NCI-H82 treated with DMSO at 0.1 percent for 48 hours (cell line): ENCODE data around the gene NEUROG2.
"Not testable (repeated sequence)": the region's sequence is repeated elsewhere in the genome, so short reads cannot be mapped to it uniquely, and the experiment has no call there.

Experiments used
- DNase-seq: peaks from one replicate; lab custom pipeline; 2025; ENCODE audit not compliant: unreplicated experiment; lab: John Stamatoyannopoulos, UW

NEUROG2 gene

DNA sequence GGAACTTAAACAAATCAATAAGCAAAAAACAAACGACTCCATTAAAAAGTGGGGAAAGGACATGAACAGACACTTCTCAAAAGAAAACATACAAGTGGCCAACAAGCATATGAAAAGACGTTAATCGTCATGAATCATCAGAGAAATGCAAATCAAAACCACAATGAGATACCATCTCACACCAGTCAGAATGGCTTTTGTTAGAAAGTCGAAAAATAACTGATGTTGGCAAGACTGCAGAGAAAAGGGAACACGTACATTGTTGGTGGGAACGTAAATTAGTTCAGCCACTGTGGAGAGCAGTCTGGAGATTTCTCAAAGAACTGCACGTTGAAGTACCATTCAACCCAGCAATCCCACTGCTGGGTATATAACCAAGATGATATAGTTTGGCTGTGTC is 23.7 kb downstream of the NEUROG2 start:
- no peak for DNase-seq

DNA sequence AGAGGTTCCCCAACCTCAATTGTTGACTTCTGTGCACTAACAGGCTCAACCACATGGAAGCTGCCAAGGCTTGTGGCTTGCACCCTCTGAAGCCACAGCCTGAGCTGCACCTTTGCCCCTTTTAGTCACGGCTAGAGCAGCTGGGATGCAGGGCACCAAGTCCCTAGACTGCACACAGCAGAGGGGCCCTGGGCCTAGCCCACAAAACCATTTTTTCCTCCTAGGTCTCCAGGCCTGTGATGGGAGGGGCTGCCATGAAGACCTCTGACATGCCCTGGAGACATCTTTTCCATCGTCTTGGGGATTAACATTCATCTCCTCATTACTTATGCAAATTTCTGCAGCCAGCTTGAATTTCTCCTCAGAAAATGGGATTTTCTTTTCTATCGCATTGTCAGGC is 25.2 kb downstream of the NEUROG2 start:
- DNase-seq: not testable (repeated sequence)

DNA sequence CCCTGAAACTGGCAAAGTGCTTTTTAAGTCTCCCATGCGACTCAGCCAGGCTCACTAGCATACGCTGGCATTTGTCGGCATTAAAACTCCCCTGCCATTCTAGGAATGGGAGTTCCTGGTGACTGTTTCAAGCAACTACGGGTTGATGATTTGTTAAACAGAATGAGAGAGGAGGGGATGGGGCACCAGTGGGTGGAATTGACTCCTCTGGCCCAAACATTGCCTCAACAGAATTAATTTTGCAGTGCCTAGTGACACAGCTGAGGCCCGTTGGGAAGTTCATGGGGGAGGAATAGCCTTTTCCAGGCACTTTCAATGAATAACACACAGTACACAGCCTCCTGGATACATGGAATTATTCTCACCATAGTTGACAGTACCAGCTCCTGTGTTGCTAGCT is 30.1 kb downstream of the NEUROG2 start:
- DNase-seq: no peak

DNA sequence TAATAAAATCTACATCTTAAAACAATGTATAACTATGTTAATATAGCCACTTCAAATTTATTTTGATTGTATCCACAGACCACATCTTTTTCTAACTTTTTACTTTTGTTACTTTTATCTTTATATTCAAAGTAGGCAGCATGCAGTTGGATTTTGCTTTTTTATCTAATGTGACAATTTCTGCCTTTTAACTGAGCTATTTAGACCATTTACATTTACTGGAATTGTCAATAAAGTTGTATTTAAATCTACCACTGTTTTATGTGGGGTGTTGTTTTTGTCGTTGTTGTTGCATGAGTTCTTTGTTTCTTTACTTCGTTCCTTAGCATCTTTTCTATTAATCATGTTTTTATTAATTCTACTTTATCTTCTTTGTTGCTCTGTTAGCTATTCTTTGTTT is 42.0 kb downstream of the NEUROG2 start:
- DNase-seq: no peak

DNA sequence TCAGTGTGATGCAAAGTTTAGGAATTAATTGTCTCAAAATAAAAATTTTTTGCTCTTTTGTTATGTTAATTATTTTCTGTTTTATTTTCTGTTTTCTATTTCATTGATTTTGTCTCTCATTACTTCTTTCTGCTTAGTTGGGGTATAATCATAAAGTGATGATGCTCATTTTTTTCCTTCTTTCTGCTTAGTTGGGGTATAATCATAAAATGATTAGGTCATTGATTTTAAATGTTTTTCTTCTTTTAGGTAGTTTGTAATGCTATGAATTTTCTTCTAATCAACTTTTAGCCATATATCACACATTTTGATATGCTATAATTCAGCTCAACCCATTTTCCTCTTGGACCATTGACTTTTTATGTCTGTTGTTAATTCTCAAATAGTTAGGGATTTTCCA is 43.7 kb downstream of the NEUROG2 start:
- no peak for DNase-seq
